Iris pigment epithelial cell (primary cell): ENCODE data around the gene PPM1B.
"Not testable (repeated sequence)": the region's sequence is repeated elsewhere in the genome, so short reads cannot be mapped to it uniquely, and the experiment has no call there.

Experiments
- DNase-seq: peaks from one replicate; pipeline ENCODE4 v3.0.0-alpha.2; 2011; ENCODE audit warnings: low read depth

The PPM1B gene

GRCh38 chr2:44168681-44169154 is at the start of gene PPM1B:
PPM1B (plus strand) TSS chr2:44168875; CDS start chr2:44201200, 32,325 bp downstream.
- DNase-seq: no peak

DNA sequence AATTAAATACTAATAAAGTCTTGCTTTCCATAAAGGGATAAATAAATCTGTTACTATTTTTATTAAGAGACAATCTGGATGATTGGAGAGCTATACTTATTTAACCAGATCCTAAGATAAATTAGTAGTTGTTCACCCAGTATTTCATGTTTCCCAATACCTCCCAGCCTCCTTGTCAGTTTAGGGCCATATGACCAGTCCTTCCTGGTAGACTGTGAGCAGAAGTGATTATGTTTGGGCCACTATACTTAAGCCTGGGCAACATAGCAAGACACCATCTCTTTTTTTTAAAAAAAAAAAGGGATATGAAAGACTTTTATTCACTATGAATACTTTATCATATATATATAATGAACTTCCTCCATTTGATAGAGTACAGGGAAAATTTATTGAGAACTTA is 48.8 kb upstream of the PPM1B start:
- DNase-seq: no peak

DNA sequence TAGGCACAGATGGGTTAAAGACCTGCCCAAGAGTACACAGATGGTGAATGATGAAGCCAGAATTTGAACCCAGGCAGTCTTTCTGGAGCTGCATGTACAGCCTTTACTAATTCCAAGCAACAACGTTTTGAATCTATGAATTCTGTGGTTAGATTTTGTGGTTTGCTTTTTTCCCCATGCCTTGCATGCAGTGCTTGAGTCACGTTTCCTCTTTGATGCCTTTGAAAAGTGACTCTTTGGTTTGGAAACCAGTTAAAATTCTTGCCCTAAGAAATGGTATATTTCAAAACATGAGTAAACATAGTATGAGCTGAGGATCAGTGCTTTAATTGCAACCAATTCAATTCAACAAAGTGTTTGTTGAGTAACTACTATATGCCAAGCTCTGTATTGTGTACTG is 48.2 kb upstream of the PPM1B start:
- peak; percentile 93 for DNase-seq

GRCh38 chr2:44121899-44122298 is 46.8 kb upstream of the PPM1B start:
- DNase-seq: no peak

DNA sequence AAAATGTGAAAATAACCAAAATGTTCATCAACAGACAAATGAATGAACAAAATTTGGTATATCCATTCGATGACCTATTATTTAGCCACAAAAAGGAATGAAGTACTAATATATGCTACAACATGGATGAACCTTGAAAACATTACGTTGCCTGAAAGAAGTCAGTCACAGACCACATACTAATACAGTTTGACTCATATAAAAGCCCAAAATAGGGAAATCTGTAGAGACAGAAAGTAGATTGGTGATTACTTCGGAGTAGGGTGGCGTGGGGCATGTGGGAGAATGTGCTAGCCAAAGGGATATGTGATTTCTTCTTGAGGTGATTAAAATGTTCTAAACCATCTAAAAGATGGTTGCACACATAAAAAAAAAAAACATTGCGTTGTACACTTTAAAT is 44.2 kb upstream of the PPM1B start:
- DNase-seq: no peak

DNA sequence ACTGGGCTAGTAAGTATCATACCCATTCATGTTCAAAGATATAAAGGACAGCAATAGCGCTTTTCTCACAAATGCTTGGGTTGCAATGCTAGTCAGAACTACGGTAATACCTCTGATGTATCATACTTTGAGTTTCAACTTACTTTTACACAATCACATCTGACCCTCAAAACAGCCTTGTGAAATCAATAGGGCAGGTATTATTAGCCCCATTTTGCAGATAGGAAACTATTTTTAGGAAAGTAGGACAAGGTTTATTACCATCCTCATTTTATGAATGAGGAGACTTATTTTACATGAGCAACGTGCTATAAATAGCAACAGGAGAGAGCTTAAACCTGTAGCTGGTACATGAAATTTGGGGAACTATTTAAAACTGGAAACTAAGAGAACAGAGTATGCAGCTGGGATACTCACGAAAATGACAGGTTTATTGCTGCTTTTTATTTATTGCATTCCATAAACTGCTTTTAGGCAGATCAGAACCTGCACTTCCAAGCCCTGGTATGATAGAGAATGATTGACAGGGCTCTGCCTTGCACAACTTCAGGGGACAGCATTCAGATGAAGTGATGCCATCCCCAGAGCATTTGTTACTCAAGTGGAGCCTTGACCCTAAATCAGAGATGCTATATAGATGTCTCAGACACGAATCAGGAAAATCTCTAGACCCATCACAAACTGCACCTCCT is 42.4 kb upstream of the PPM1B start:
- DNase-seq: peak; percentile 29

DNA sequence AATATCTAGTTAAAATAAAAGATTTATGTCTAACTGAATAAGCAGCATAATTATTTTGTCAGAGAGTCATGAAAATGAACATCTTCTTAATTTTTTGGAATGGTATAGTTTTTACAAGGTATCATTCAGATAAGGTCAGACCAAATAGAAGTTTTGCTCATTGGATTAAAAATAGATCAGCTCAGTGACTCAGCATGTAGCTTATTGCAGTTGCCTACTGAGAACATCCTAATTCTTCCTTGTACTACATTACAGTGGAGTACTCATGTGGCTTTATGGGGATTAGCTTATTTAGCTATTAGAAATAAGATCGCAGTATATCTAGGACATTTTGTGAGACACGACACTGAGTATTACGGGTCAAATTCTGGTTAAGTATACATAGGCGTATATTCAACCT is 38.2 kb upstream of the PPM1B start:
- DNase-seq: peak; percentile 76

GRCh38 chr2:44131177-44131576 is 37.5 kb upstream of the PPM1B start:
- no peak for DNase-seq

DNA sequence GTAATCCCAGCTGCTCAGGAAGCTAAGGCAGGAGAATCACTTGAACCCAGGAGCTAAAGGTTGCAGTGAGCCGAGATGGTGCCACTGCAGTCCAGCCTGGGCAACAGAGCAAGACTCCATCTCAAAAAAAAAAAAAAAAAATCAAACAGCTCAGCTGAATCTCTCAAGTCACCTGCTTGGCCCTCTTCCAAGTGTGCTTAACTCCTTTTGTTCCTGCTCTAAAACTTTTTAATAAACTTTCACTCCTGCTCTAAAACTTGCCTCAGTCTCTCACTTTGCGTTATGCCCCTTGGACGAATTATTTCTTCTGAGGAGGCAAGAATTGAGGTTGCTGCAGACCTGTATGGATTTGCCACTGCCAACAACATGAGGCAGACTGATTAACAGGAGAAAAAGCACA is 35.1 kb upstream of the PPM1B start:
- not testable (repeated sequence) for DNase-seq

- DNase-seq: no peak
Measured at GRCh38 chr2:44134848-44135247, 33.8 kb upstream of the PPM1B start.

DNA sequence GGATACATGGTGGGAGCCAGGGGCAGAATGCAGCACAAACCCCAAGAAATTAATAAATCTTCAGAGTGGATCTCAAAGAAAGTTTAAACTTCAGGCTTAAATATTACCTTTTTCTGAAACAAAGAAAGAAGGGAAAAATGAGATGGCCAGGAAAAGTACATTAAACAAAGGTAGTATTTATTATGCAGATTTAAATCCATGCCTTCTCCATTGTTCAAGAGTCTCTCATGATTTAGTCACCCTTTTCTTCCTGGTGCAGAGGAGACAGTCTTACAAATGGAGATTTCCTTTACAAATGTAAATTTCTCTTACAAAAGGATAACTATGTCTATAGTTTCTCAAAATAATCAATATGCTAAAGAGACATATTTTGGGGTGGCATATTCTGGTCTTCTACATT is 33.4 kb upstream of the PPM1B start:
- no peak for DNase-seq

DNA sequence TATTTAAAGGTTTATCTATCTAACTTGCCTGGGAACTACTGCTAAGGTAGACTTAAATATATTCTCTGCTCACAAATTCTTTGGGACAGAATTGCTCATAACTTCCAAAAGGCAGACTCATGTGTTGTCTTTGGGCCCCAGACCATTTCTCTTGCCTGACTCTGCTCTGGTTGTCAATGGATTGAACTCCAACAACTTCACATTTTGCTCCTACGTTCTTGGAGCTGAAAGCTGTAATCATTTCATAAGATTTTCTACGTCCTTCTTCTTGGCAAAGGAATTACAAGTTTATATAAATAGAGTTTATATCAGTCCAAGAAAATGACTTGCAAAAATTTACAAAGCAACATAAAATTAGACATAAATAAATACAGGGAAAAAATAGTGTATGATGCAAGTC is 32.9 kb upstream of the PPM1B start:
- peak; percentile 61 for DNase-seq

GRCh38 chr2:44136252-44136651 is 32.4 kb upstream of the PPM1B start:
- DNase-seq: peak; percentile 69

DNA sequence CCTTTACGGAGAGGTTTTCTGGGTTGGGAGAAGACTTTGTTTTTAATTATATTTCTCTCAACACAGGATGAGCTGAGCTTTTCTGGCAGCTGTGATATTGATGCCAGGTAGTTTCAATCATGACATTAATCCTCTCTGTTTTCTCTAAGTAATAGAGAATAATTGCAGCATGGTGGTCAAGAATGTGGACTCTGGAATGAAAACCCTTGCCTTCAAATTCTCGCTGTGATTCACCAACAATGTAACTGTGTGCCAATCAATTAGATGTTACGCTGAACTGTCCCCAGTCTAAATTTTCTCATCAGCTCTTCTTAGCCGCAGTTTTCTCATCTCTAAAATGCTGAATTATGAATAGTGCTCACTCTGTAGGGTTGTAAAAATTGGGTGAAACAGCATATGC is 31.6 kb upstream of the PPM1B start:
- DNase-seq: no peak

GRCh38 chr2:44137872-44138551 is 30.7 kb upstream of the PPM1B start:
- no peak for DNase-seq

DNA sequence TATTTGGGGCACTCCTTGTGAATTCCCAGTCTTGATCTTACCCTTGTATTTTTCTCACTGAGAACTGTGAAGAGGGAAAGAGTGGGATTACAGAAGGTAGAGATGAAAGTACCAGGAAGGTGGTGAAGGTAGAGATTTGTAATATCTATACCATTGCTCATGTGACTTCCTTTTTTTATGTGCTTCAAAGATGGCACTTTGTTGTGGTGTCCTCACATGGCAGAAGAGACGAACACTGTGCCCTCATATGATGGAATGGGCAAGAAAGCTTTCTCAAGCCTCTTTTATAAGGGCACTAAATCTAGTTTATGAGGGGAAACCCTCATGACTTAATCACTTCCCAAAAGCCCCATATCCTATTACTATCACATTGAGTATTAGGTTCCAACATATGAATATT is 28.9 kb upstream of the PPM1B start:
- no peak for DNase-seq

GRCh38 chr2:44142306-44142705 is 26.4 kb upstream of the PPM1B start:
- DNase-seq: no peak

GRCh38 chr2:44143701-44144100 is 25.0 kb upstream of the PPM1B start:
- no peak for DNase-seq

DNA sequence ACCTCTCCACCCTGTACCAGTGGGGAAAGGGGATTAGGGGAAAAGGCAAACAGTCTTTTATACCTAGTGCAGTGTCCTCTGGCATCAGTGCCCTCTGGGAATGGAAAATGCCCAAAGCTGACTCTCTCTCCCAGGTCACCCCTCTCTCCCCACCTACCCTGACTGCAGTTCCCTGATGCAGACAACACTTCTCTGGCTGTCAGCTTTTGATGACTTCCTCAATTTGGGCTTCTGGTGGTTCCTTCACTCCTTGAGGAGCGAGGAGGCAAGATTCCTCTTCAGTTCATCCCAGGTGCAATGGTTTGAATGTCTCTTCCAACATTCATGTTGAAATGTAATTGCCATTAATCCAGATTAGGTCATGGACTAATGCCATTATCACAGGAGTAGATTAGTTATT is 19.7 kb upstream of the PPM1B start:
- DNase-seq: no peak

DNA sequence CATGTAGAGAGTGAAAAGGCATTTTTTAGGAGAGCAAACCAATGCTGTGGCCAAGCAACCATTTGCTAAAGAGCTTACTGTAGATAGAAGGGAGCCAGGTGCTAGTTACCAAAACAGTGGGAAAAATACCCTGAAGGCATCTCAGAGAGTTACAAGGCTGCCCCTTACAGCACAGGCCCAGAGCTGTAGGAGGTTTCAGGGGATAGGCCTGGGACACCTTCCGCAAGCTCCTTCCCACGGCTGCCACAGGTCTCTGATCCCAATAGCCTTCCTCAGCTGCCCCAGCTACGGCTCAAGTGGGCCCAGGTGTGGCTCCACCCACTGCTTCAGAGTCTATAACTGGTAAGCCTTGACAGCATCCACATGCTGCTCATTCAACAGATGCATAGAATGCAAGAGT is 18.2 kb upstream of the PPM1B start:
- no peak for DNase-seq

DNA sequence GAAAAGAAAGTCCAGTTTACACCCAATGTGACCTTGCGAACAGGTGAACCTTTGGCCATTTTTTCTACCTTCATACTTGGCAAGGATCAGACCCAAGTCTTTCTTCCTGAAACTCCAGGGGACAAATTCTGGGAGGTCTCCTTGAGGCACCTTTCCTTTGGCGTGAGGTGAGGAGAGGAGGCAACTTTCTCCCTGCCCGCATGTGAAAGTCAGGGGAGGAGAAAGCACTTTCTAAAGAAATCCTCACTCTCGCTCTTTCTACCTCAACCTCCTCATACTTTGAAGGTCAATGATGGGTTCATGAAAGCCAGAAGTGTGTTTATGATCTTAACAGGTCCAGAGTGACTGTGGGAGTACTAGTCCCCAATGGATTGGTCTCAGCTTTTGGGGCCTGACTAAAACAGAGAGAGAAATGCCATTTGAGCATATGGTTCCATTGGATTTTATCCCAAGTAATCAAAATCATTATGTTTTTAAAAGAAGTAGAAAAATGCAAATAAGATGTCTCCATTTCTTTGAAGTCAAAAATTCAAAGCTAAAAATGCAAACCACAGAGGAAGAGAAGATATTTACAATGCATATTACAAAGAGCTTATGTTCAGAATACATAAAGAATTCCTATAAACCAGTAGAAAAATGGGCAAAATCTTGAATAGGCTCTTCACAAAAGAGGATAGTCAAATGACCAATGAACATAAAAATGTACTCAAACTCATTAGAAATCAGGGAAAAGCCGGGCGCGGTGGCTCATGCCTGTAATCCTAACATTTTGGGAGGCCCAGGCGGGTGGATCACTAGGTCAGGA is 15.6 kb upstream of the PPM1B start:
- no peak for DNase-seq

GRCh38 chr2:44155666-44156446 is 12.8 kb upstream of the PPM1B start:
- DNase-seq: peak; percentile 31
